ENCODE measurements around the gene SURF4.
A peak's percentile ranks its signal among the peaks of the same experiment; 100 is the strongest.

SURF4 gene

DNA sequence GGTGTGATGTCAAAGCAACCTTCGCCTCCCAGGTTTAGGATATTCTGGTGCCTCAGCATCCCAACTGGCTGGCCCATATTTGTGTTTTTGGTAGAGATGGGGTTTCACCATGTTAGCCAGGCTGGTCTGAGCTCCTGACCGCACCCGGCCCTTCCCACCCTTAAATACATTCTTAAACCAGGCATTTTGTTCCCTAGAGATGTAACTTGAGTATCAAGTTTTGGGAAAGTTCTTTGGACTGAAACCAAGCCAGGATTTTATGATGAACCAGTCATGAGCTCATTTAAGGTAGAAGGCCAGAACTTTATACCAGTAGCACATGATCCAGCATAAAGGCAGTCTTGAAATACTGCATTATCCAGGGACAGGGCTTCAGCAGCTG, 24.3 kb downstream of the SURF4 start:
- no peak for DNase-seq (ENCODE audit: low spot score)
- no peak for TF ChIP-seq CTCF (IDR thresholded peaks at IDR 0.05; ENCODE audit: extremely low read depth, missing control alignments)

DNA sequence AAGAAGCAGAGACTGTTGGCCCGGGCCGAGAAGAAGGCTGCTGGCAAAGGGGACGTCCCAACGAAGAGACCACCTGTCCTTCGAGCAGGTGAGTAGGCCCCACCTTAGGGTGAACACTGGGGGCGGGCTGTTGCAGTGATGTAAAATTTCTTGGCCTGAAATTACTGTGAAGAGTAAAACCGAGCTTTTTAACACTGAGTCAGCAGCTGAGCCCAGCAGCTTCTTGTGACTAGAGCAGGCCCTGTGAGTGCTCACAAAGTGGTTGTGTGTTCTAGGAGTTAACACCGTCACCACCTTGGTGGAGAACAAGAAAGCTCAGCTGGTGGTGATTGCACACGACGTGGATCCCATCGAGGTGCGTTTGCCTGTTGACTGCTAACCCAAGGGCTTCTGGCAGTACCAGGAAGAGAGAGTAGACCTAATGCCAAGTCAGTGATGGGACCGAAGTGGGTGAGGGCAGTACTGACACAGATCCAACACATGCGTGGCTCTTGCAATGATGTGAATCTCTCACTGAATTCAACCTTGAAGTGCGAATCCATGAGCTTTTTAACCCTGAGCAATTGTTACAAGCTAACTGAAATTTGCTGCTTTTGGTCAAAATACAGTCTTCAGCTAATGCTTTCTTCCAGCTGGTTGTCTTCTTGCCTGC, 25.8 kb downstream of the SURF4 start:
- TF ChIP-seq CTCF (IDR thresholded peaks at IDR 0.05; ENCODE audit: extremely low read depth, missing control alignments) = no peak

DNA sequence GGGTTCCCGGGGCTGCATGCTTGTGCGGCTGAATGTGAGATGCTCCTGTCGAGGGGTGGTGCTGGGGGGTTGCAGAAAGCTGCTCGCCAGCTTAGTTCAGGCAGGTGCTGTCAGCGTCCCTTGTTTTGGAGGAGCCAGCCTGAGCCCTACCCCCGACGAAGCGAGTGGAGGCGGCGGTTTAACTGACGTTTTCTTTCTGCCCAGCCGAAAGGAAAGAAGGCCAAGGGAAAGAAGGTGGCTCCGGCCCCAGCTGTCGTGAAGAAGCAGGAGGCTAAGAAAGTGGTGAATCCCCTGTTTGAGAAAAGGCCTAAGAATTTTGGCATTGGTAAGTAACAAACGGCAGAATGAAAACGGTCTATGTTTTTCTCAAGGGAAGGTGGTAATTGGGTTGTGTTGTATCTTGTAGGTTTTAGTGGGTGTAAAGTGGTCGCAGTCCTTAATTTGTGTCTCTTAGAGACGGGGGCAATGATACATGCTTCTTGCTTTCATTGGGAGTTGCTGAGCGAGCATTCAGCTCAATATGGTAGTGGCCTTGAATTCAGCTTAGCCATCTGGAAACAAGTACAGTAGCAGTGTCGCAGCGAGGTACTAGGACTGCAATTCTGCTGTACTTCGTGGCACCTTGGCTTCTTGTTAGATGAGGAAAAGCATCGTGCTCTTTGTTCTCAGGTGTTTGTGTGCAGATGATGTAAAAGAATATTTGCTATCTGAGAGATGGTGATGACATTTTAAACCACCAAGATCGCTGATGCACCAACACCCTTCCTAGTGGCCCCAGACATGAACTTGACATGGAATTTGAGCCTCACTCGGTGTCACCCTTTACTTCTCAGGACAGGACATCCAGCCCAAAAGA, 26.9 kb downstream of the SURF4 start:
- DNase-seq (ENCODE audit: low spot score) = no peak
- TF ChIP-seq CTCF (IDR thresholded peaks at IDR 0.05; ENCODE audit: extremely low read depth, missing control alignments) = no peak

More for the DNA sequence above, 25.8 kb downstream of the SURF4 start:
- DNase-seq (ENCODE audit: low spot score) = no peak

DNA sequence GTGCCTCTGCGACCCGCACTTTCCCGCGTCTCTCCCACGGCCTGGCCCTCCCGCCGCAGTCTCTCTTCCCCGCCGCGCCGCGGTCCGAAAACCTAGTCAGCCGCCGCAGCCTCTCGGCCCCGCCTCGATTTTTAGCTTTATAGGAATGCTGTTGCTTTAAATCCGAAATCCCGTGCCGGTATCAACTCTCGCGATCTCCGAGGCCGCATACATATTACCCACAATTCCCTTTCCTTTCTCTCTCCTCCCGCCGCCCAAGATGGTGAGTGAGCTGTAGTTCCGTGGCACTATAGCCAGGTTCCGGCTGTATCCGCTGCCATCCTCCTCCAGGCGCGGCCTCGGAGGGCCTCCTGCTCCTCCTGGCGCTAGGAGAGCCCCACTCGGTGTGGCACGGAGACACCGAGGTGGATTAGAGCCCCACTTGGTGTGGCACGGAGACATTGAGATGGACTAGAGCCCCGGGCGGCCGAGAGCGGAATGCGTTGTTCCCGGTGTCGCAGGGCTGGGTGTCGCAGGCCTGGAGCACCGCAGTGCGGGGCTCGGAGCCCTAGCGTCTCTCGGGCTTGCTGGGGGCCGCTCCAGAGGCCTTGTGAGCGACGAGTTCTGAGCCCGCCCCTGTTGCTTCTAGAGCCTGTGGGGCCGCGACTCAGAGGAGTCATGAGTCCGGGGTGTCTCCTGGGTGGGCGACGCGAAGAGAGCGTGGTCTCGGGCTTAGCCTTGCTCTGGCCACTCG, 27.7 kb downstream of the SURF4 start, which contains the start of the genes MED22 and RPL7A:
Gene MED22 (minus strand): TSS at position 147 of the 733 bp plus-strand sequence. CDS start 1,469 bp downstream, outside the sequence.
Gene RPL7A (plus strand): TSS at position 234 of the 733 bp plus-strand sequence. CDS start 26 bp downstream, at position 260.
- peak; percentile 96 for DNase-seq (ENCODE audit: low spot score)
- no peak for TF ChIP-seq CTCF (IDR thresholded peaks at IDR 0.05; ENCODE audit: extremely low read depth, missing control alignments)

DNA sequence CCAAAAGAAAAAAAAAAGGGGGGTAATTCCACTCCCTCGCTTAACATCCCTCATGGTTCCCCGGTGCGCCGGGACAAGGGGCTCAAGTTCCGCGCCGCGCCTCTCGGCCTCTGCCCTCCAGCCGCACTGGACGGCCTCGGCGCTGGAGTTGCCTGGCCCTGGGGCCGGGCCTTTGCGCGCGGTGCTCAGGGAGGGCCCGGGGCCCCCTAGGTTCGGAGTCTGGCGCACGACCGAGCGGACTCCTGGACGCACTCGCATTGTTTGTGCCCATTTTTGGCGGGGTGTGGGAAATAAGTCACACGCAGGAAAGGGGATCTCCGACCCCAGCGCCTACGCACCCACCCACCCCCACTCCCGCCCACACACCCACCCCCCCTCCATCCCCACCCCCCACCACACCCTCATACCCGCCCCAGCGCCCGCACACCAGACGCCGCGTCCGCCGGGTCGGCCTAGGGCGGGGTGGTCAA, 28.3 kb downstream of the SURF4 start:
- no peak for TF ChIP-seq CTCF (IDR thresholded peaks at IDR 0.05; ENCODE audit: extremely low read depth, missing control alignments)
- peak; percentile 80 for DNase-seq (ENCODE audit: low spot score)

- DNase-seq (ENCODE audit: low spot score) = no peak
- no peak for TF ChIP-seq CTCF (IDR thresholded peaks at IDR 0.05; ENCODE audit: extremely low read depth, missing control alignments)
These were observed 29.7 kb downstream of the SURF4 start for GRCh38 chr9:133346021-133346785.

Data from GM20000 (cell line).